GM18505 (cell line): Measurements from ENCODE around the gene GGT5.
"Not testable (repeated sequence)": the region's sequence is repeated elsewhere in the genome, so short reads cannot be mapped to it uniquely, and the experiment has no call there.

Experiments used
- ATAC-seq: cut with Tn5 transposase; IDR thresholded peaks from one replicate; pipeline ENCODE4 v1.9.1; 2021; ENCODE audit not compliant: unreplicated experiment
- POLR2A ChIP-seq: IDR thresholded peaks from 4 replicates; pipeline ENCODE4 v1.6.1; 2011; ENCODE audit warnings: borderline replicate concordance; ENCODE audit not compliant: insufficient read depth, insufficient read length; ENCODE audit errors: extremely low read depth

GGT5 gene

DNA sequence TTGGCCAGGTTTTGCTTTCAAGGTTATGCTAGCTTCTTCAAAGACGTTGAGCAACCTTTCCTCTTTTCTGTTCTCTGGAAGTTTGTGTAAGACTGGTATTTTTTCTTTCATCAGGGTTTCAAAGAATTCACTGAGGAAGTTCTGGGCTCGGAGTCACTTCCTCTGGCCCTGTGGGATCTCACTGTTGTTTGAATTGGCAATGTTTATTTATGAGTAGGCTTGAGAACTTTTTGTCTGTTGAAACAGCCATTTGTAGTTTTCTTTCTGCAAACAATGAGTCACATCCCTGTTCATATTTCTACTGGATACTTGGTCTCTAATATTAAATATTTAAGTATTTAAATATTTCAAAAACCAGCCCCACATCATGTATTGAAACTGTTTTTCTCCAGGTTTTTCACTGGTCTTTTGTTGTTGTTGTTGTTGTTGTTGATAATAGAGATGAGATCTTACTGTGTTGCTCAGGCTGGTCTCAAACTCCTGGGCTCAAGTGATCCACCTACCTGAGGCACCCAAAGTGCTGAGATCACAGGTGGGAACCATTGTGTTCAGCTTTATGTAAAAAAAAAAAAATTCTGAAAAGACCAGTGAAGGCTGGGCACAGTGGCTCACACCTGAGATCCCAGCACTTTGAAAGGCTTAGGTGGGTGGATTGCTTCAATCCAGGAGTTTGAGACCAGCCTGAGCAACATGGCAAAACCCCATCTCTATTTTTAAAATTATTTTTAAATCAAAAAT lies 36.7 kb downstream of the GGT5 start:
- no peak for TF ChIP-seq POLR2A
- no peak for ATAC-seq

DNA sequence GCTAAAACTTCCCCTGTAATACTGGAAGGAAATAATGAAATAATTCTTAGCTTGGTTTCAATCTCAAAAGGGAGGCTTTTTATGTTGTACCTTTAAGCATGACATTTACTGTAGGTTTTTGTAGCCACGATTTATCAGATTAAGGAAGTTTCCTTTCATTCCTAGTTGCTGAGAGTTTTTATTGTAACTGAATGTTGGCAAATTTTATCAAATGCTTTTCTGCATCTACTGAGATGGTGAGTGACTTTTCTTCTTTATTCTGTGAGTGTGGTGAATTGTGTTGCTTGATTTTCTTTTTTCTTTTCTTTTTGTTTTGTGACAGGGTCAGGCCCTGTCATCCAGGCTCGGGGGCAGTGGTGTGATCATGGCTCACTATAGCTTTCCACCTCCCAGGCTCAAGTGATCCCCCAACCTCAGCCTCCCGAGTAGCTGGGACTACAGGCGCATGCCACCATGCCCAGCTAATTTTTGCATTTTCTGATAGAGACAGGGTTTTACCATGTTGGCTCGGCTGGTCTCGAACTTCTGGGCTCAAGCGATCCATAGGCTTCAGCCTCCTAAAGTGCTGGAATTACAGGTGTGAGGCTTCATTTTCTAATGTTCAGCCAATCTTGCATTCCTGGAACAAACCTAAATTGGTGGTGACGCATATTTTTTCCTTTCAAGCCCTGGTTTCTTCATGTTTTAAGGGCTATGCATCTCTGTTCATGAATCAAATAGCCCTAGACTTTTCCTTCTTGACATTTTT lies 37.4 kb downstream of the GGT5 start:
- no peak for TF ChIP-seq POLR2A
- ATAC-seq, result no peak

DNA sequence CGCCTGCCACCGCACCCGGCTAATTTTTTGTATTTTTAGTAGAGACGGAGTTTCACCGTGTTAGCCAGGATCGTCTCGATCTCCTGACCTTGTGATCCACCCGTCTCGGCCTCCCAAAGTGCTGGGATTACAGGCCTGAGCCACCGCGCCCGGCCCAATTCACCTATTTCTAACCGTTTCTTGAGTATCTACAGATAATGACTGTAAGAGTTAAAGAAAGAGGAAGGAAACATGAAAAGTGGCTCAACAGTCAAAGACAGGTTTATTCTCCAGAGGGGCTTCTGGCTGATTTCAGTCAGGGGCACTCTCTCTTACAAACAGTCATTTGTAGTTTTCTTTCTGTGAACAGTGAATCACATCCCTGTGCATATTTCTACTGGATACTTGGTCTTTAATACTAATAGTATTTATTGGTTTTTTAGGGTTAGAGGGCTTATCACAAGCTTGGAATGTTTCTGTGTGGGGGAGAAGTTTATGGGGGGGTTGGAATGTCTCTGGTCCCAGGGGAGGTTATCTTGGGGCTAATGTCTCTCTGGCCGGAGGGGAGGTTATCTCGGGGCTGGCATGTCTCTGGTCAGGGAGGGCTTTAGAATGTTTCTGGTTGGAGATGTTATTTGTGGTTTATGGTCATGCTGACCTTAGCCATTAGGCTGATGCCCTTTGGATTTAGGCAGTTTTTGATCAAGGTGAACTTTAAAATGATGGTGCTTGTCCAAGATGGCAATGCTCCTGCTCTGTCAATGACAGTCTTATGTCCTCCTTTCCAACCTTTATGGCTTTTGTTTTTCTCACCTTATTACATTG lies 38.2 kb downstream of the GGT5 start:
- not testable (repeated sequence) for ATAC-seq

DNA sequence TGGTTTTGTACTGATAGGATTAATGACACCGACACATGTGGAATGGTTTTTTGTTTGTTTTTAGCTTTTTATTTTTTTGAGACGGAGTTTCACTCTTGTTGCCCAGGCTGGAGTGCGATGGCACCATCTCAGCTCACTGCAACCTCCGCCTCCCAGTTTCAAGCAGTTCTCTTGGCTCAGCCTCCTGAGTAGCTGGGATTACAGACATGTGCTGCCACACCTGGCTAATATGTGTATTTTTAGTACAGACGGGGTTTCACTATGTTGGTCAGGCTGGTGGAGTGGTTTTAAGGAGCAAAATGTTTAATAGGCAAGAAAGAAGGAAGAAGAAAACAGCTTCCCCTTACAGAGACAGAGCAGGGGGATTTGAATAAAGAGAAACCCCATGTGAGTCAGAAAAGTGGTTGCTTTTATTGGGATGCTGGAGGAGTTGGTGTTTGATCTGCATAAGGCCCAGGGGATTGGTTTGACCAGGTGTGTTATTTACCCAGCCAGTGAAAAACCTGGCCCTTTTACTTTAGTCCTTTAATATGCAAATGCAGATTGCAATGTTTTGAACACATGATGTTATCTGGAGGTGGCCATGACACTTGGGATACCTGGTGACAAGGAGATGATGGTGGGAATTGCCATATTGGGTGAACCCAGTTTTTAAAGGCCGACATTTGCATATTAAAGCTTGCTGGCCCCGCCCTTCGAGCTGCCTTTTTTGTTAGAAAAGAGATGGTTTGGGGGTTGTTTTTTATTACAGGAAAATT lies 39.3 kb downstream of the GGT5 start:
- no peak for TF ChIP-seq POLR2A
- no peak for ATAC-seq

DNA sequence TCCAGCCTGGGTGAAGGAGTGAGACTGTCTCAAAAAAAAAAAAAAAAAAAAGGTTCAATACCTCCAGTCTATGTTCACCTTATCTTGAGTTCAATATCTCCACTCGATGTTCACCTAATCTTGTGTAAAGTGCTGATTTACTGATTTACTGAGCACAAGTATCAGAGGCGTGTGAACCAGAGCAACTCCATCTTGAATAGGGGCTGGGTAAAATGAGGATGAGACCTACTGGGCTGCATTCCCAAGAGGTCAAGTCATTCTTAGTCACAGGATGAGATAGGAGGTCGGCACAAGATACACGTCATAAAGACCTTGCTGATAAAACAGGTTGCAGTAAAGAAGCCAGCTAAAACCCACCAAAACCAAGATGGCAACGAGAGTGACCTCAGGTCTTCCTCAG lies 41.0 kb downstream of the GGT5 start:
- not testable (repeated sequence) for ATAC-seq

DNA sequence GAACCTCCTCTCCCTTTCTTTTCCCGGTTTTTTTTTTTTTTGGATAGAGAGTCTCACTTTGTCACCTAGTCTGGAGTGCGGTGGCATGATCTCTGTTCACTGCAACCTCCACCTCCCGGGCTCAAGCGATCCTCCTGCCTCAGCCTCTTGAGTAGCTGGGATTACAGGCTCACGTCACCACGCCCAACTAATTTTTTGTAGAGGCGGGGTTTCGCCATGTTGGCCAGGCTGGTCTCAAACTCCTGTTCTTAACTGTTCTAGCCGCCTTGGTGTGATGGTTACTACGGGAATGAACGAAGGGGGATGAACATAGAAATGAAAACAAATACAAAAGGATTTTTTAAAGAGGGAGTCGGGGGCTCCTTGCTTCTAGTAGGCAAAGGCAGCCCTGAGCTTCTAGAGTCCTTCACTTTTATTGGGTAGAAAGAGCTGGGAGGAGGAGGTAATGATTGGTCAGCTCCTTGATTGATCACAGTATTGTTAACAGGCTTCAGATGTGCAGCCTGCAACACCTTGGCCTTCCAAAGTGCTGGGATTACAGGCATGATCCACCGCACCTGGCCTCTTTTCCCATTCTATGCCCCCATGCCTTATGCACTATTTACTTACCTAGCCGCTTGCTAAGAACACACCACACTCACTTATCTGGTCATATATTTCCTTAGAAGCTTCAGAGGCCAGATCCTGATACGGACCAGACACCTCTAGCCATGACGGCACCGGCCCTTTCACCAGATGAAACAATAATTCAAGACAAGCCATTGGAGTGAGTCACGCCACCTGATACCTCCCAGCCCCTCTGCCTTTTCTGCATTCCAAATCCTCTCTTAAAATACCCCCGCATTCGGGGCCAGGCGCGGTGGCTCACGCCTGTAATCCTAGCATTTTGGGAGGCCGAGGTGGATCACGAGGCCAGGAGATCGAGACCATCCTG lies 42.9 kb downstream of the GGT5 start:
- ATAC-seq, result no peak
- no peak for TF ChIP-seq POLR2A

DNA sequence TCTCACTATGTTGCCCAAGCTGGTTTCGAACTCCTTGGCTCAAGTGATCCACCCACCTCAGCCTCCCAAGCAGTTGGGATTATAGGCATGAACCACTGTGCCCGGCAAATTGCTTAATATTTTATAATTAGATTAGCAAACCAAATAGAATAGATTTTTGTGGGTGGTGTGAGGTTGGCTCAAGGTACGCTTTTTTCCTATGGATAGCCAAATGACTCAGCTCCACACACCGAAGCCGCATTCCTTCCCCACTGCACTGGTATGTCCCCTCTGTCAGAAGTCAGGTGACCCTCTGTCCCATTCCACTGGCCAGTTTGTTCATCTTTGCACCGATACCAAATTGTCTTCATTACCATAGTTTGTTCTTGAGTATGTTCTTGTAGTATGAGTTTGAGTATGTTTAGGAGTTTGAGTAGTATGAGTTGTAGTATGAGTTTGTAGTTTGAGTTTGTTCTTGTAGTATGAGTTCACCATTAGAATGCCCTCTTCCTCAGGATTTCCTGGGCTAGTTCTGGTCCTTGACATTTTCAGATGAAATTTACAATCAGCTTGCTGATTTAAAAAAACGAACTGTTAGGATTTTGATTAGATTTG lies 44.2 kb downstream of the GGT5 start:
- ATAC-seq, result no peak
- no peak for TF ChIP-seq POLR2A

DNA sequence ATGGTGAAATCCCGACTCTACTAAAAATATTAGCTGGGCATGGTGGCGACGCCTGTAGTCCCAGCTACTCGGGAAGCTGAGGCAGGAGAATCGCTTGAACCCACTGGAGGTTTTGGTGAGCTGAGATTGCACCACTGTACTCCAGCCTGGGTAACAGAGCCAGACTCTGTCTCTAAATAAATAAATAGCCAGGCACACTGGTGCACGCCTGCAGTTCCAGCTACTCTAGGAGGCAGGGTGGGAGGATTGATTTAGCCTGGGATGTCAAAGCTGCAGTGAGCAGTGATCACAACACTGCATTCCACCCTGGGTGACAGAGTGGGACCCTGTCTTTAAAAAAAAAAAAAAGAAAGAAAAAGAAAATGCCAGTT lies 46.2 kb downstream of the GGT5 start:
- ATAC-seq, result no peak

DNA sequence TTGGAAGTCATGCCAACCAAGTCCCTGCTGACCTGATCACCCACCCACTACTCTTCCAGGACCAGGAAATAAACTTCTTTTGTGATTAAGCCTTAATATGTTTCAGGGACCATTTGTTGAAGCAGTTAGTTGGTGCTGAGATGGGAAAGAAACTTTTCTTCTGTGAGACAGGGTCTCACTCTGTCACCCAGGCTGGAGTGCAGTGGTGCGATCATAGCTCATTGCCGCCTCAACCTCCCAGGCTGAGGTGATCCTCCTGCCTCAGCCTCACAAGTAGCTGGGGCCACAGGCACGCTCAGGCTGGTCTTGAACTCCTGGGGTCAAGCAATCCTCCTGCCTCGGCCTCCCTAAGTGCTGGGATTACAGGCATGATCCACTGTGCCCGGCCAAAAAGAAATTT lies 53.0 kb downstream of the GGT5 start:
- TF ChIP-seq POLR2A, result no peak
- ATAC-seq, result no peak

More for the DNA sequence above, 46.2 kb downstream of the GGT5 start:
- TF ChIP-seq POLR2A, result no peak

DNA sequence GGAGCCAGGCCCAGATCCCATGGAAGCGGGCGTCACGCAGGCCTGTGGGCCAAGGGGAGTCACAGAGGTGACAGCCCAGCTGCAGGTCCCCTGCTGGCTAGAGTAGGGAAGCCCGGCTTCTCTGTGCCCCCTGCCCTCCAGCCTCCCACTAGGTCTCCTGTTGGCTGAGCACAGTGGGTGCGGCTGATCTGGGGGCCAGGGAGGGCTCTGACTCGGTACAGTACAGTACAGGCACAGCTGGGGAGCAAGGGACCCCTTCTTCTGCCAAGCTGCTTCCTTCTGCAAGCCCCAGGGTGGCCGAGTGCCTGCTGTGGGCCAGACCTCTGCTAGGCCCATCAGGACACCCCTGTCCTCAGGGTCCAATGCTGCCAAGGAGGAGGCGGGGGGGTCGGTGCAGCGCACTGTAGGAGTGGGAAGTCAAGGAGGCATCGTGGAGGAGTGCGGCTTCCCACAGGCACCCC lies 53.5 kb downstream of the GGT5 start:
- no peak for ATAC-seq
- no peak for TF ChIP-seq POLR2A

DNA sequence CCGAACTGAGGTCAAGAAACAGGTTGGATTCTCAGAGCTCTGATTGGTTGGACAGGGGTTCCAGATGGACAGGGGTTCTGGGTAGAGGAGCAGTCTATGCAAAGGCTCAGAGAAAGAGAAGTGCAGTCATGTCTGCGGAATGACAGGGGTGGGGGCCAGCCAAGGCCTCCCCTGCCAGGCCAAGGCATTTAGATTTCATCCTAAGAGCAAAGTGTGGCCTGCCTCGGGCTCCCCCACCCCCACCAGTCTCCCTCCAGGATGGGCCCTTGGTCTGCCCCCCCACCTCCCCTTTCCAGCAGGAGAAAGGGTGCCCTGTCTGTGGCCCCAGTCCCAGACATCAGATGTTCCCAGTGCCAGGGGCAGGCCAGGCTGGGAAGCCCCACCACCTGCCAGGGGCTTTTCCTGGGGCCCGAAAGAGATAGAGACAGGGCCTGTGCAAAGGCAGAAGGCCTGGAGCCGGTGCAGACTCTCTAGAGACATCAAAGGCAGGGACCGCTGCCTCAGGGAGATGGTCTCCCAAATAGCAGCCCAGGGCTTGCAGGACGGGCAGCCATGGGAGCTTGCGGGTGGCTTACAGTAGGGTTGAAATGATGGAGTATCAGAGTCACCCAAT lies 54.2 kb downstream of the GGT5 start:
- no peak for ATAC-seq
- TF ChIP-seq POLR2A, result no peak

DNA sequence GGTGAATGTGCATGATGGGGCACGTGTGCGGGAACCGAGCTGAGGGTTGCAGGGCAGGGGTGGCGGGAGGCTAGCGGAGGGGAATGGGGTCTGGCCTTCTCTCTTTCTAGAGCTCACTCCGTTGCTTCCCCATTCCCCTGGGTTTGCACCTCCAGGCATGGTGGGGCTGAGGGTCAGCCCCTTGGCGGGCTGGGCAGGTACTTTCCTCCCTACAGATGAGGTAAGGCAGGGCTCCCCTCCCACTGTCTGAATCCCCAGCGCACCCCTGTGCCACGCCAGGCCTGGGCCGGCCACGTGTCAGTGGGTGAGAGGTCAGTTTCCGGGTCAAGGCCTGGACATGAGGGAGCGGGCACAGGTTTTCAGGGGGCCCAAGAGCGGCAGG lies 54.7 kb downstream of the GGT5 start:
- no peak for TF ChIP-seq POLR2A
- ATAC-seq, result no peak
